Esophagus muscularis mucosa (tissue), 4 donors: ENCODE results near the gene GALNT14.

Experiments
- EP300 ChIP-seq: sonication (generic); formaldehyde crosslinking; IDR thresholded peaks from one replicate; pipeline ENCODE4 v1.6.1; 2017; ENCODE audit warnings: antibody characterized with exemption
- POLR2A ChIP-seq: fragments of 450-650 bp; IDR thresholded peaks from one replicate; pipeline ENCODE4 v1.6.1; 2017; ENCODE audit warnings: antibody characterized with exemption, moderate library complexity, mild to moderate bottlenecking, low read depth
- TF ChIP-seq, protein P1 (sequence below), 3 experiments: fragments of 200-600 bp in 2 of 3; fragments of 450-650 bp in 1 of 3; sonication (generic) in 2 of 3; IDR thresholded peaks; one replicate each; pipeline ENCODE4 v1.5.1; 2017 to 2019; ENCODE audit warnings: antibody characterized with exemption in 3 of 3, mild to moderate bottlenecking in 2 of 3, moderate library complexity in 1 of 3

DNA sequence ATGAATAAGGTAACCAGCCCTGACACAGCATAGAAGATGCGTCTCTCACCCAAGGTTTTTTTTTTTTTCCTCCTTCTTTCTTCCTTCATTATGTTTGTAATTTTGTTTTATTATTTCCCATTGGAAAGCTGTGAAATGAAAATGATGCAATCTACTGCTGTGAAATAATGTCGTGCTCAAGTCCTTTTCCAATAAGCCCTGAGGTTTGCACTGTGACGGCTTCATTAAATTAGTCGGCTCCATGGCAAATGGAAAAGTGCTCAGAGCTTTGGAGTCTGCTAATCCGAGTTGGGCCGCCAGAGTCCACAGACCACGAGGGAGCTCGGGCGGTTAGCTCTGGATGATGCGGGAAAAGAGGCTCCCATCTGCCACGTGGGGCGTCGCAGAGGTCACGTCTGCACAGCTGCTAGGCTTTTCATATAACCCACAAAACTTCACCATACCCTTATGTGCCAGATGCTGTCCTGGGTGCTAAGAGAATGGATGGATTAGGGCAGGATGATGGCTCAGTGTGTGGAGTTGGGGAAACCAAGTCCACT, 238.7 kb downstream of the GALNT14 start:
- TF ChIP-seq, protein P1, sequence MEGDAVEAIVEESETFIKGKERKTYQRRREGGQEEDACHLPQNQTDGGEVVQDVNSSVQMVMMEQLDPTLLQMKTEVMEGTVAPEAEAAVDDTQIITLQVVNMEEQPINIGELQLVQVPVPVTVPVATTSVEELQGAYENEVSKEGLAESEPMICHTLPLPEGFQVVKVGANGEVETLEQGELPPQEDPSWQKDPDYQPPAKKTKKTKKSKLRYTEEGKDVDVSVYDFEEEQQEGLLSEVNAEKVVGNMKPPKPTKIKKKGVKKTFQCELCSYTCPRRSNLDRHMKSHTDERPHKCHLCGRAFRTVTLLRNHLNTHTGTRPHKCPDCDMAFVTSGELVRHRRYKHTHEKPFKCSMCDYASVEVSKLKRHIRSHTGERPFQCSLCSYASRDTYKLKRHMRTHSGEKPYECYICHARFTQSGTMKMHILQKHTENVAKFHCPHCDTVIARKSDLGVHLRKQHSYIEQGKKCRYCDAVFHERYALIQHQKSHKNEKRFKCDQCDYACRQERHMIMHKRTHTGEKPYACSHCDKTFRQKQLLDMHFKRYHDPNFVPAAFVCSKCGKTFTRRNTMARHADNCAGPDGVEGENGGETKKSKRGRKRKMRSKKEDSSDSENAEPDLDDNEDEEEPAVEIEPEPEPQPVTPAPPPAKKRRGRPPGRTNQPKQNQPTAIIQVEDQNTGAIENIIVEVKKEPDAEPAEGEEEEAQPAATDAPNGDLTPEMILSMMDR (IDR thresholded peaks at IDR 0.05), result no peak
- TF ChIP-seq EP300, result no peak
- TF ChIP-seq POLR2A, result no peak
